SU-DHL-6 (cell line): ENCODE measurements around the gene ZNF316.

Experiments used
- H2AFZ ChIP-seq: fragments of 200-600 bp; sonication (generic); 2 replicates; pipeline ENCODE4 v1.6.1; 2014; ENCODE audit warnings: low read depth, mild to moderate bottlenecking, moderate library complexity, mixed read lengths, antibody characterized with exemption, low read length; ENCODE audit not compliant: severe bottlenecking
- H3F3A ChIP-seq: fragments of 200-600 bp; shearing (Covaris generic); 2 replicates; pipeline ENCODE4 v1.6.0; 2016; ENCODE audit warnings: antibody characterized with exemption, mild to moderate bottlenecking; ENCODE audit not compliant: insufficient read depth
- H3K27ac ChIP-seq: fragments of 200-600 bp; sonication (generic); 2 replicates; pipeline ENCODE4 v1.5.1; 2016; ENCODE audit warnings: low read depth, mild to moderate bottlenecking, low read length, moderate library complexity, mixed read lengths
- H3K27me3 ChIP-seq: fragments of 200-600 bp; sonication (generic), shearing (Covaris generic); 2 replicates; pipeline ENCODE4 v1.6.0; 2014; ENCODE audit warnings: mild to moderate bottlenecking, low read length
- H3K36me3 ChIP-seq: fragments of 200-600 bp; sonication (generic); 2 replicates; pipeline ENCODE4 v1.6.1; 2014; ENCODE audit warnings: mild to moderate bottlenecking, low read length, mixed read lengths
- H3K4me2 ChIP-seq: fragments of 300-600, 200-600 bp; shearing (Covaris generic), sonication (generic); 2 replicates; pipeline ENCODE4 v1.6.0; 2014; ENCODE audit warnings: low read length, low read depth, mild to moderate bottlenecking; ENCODE audit not compliant: poor library complexity, severe bottlenecking
- H3K4me3 ChIP-seq: fragments of 200-600 bp; sonication (generic); 2 replicates; pipeline ENCODE4 v1.5.1; 2014; ENCODE audit warnings: antibody characterized with exemption, low read length, mild to moderate bottlenecking, mixed read lengths; ENCODE audit not compliant: insufficient read depth, poor library complexity, severe bottlenecking
- H3K79me2 ChIP-seq: fragments of 200-600 bp; sonication (generic); 2 replicates; pipeline ENCODE4 v1.6.1; 2014; ENCODE audit warnings: mild to moderate bottlenecking, low read length, moderate library complexity; ENCODE audit not compliant: insufficient read depth
- H3K9ac ChIP-seq: fragments of 200-600 bp; sonication (generic); 2 replicates; pipeline ENCODE4 v1.7.0; 2014; ENCODE audit warnings: mild to moderate bottlenecking, low read length
- H3K9me2 ChIP-seq: fragments of 200-600 bp; sonication (generic); replicated peaks from 2 replicates; pipeline ENCODE4 v1.6.1; 2014; ENCODE audit warnings: low read length; ENCODE audit not compliant: insufficient read depth
- H3K9me3 ChIP-seq: fragments of 200-600 bp; sonication (generic); 2 replicates; pipeline ENCODE4 v1.6.1; 2014; ENCODE audit warnings: low read length, mixed read lengths; ENCODE audit not compliant: insufficient read depth
- H4K20me1 ChIP-seq: fragments of 200-600 bp; sonication (generic); 2 replicates; pipeline ENCODE4 v1.6.1; 2014; ENCODE audit warnings: low read depth, mild to moderate bottlenecking, antibody characterized with exemption, low read length, moderate library complexity, mixed read lengths
- CTCF ChIP-seq: fragments of 200-600 bp; sonication (generic); IDR thresholded peaks from one replicate; pipeline ENCODE4 v1.5.1; 2017; ENCODE audit warnings: antibody characterized with exemption, mild to moderate bottlenecking, low read length, moderate library complexity; ENCODE audit not compliant: insufficient read depth, poor library complexity, severe bottlenecking
- EZH2phosphoT487 ChIP-seq: fragments of 200-600 bp; sonication (generic), shearing (Covaris generic); conservative IDR thresholded peaks from 2 replicates; pipeline ENCODE4 v1.6.1; 2018; ENCODE audit warnings: mild to moderate bottlenecking, antibody characterized with exemption, low read length, moderate library complexity, mixed read lengths

ZNF316 gene

GRCh38 chr7:6700793-6701192 is 63.7 kb downstream of the ZNF316 start:
- Histone ChIP-seq H4K20me1 (no peaks in the 10 kb centered on the region), H3K4me2 (no peak overlapping the region), H3K9me2 (no peaks in the 10 kb centered on the region), H3K79me2 (peaks cover 75% of the 10 kb centered on the region), H3K4me3 (no peak overlapping the region), H3K27me3 (no peaks in the 10 kb centered on the region), H3F3A (no peaks in the 10 kb centered on the region), H2AFZ (no peak overlapping the region), H3K9me3 (peaks cover 30% of the 10 kb centered on the region; the same call in 1 of the 2 replicates), H3K9ac (no peak overlapping the region), H3K36me3 (peaks cover 78% of the 10 kb centered on the region), H3K27ac (no peak overlapping the region)
- TF ChIP-seq EZH2phosphoT487 = no peak
- no peak for TF ChIP-seq CTCF

DNA sequence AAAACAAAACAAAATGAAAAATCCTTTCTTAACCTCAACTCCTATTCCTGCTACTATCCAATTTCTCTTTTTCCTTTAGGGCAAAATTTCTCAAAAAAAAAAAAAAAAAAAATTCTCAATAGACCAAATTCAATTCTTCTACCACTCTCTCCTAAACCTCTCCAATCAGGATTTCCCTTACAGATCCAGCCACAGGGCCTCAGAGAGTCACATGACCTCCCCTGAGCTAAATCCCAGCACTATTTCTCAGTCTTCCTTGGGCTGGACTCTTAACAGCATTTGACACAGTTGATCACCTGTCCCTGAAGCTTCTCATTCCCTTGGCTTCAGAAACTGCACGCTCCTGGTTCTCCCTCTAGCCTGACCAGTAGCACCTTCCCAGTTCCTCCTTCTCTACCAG is 64.7 kb downstream of the ZNF316 start:
- Histone ChIP-seq H3K9ac (no peak overlapping the region), H3K27me3 (no peaks in the 10 kb centered on the region), H3K9me3 (peaks cover 23% of the 10 kb centered on the region; the same call in 1 of the 2 replicates), H3K4me2 (no peak overlapping the region), H3K9me2 (no peaks in the 10 kb centered on the region), H4K20me1 (no peaks in the 10 kb centered on the region), H3K4me3 (no peak overlapping the region), H2AFZ (no peak overlapping the region), H3K36me3 (peaks cover 68% of the 10 kb centered on the region), H3F3A (no peaks in the 10 kb centered on the region), H3K79me2 (peaks cover 84% of the 10 kb centered on the region), H3K27ac (no peak overlapping the region)
- no peak for TF ChIP-seq CTCF
